ENCODE data around the gene ITPK1.

Gene ITPK1

DNA sequence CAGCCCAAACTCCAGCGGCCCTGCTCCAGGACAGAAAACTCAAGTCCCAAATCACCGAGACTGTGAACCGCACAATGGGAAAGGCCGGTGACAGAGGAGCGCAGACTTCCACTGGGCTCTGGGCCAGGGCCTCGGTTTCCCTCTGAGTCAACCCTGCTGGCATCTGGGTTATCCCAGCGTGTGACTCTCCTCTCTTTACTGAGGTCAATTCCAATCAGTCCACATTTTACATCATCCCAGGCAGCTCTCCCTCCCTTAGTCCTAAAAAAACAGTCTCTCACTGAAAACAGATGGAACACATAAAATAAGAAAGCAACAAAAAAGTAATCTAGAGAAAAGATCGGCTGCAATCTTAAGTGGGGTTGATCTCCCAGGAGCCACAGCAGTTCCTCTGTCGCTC is 36.9 kb downstream of the ITPK1 start:
- TF ChIP-seq, protein P1, sequence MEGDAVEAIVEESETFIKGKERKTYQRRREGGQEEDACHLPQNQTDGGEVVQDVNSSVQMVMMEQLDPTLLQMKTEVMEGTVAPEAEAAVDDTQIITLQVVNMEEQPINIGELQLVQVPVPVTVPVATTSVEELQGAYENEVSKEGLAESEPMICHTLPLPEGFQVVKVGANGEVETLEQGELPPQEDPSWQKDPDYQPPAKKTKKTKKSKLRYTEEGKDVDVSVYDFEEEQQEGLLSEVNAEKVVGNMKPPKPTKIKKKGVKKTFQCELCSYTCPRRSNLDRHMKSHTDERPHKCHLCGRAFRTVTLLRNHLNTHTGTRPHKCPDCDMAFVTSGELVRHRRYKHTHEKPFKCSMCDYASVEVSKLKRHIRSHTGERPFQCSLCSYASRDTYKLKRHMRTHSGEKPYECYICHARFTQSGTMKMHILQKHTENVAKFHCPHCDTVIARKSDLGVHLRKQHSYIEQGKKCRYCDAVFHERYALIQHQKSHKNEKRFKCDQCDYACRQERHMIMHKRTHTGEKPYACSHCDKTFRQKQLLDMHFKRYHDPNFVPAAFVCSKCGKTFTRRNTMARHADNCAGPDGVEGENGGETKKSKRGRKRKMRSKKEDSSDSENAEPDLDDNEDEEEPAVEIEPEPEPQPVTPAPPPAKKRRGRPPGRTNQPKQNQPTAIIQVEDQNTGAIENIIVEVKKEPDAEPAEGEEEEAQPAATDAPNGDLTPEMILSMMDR (IDR thresholded peaks at IDR 0.05; ENCODE audit: extremely low read depth, missing control alignments): no peak
- DNase-seq (ENCODE audit: low spot score): no peak

DNA sequence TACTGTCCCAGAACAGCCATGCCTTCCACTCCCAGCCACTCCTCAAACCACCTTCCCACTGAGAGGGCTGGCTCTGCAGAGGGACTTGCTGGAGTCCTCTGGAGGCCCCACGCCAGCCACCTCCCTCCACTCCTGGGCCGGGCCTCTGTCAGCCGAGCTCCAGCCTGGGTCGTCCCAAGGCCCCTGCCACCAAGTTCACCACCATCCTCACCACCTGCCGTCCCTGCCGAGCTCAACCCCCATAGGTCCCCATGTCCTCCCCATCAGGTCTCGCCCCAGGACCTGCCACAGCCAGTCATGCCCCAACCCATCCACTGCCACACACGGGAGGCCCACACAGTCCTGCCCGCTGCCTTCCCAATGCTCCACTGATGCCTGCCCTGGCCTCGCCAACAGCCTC is 39.0 kb downstream of the ITPK1 start:
- no peak for DNase-seq (ENCODE audit: low spot score)
- TF ChIP-seq, protein P1 (IDR thresholded peaks at IDR 0.05; ENCODE audit: extremely low read depth, missing control alignments): no peak

DNA sequence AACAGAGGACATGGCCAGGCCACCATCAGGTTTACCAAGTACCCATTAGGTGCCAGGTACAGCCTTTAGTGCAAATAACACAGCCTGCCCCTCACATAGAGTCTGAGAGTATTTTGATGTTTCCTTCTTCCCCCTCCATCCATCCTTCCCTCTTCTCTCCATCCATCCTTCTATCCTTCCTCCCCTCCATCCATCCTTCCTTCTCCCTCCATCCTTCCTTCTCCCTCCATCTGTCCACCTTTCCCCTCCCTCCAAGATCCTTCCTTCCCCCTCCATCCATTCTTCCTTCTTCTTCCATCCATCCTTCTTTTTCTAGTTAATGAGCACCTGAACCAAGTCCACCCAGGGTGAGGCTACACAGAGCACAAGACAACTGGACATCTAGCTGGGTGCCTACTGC is 39.8 kb downstream of the ITPK1 start:
- TF ChIP-seq, protein P1 (IDR thresholded peaks at IDR 0.05; ENCODE audit: extremely low read depth, missing control alignments): no peak

DNA sequence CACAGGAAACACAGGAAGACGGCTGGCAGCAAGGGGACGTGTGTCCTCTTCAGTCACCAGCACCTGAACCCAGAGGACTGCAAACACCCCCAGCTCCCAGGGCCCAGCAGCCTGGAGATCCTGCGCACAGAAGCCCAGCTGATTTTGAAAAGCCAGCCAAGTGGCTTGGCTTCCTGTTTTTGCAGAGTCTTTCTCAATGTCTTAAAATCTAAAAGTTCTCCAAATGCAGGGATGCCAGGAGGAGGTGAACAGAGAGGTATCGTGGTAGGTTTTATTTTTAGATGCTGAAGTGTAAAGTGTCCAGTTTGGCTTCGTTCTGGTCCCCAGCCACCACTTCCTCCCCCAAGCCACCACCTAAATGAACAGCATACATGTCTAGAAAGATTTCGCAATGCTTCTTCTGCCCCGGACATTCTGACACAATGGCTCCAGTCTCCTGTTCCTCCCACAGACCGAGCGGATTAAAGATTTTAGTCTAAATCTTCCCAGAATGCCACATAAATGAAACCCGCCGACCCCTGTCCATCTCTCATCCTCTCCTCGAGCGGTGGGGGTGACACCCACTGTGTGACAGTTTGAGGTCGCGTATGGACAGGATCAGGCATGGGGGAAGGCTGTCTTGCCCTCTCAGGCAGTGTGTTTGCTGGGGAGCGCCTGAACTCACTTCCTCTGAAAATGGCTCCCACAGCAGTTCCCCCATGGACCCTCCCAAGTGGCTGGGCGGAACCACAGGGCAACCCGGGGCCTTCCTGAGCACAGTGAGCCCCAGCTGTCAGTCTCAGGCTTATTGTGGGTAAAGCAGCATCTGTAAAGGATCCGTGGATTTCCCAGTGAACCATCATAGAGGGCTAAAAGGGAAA is 41.6 kb downstream of the ITPK1 start:
- TF ChIP-seq, protein P1 (IDR thresholded peaks at IDR 0.05; ENCODE audit: extremely low read depth, missing control alignments): no peak
- DNase-seq (ENCODE audit: low spot score): no peak

More for the DNA sequence above, 39.8 kb downstream of the ITPK1 start:
- no peak for DNase-seq (ENCODE audit: low spot score)

DNA sequence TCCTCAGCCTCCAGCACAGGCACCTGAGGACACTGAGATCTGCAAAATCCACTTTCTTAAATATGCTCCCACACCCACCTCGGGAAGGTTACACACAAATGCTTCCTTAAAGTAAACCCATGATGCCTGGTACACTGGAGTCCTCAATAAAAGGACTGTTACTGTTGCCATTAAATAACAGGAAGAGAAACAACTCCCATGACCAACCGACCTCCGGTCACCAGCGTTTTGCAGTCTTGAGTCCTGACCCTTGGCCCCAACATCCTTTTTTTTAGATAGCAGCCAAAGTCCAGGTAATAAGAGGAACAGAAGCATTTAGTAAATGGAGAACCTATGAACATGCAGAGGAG is 42.4 kb downstream of the ITPK1 start:
- TF ChIP-seq, protein P1 (IDR thresholded peaks at IDR 0.05; ENCODE audit: extremely low read depth, missing control alignments): no peak
- no peak for DNase-seq (ENCODE audit: low spot score)

DNA sequence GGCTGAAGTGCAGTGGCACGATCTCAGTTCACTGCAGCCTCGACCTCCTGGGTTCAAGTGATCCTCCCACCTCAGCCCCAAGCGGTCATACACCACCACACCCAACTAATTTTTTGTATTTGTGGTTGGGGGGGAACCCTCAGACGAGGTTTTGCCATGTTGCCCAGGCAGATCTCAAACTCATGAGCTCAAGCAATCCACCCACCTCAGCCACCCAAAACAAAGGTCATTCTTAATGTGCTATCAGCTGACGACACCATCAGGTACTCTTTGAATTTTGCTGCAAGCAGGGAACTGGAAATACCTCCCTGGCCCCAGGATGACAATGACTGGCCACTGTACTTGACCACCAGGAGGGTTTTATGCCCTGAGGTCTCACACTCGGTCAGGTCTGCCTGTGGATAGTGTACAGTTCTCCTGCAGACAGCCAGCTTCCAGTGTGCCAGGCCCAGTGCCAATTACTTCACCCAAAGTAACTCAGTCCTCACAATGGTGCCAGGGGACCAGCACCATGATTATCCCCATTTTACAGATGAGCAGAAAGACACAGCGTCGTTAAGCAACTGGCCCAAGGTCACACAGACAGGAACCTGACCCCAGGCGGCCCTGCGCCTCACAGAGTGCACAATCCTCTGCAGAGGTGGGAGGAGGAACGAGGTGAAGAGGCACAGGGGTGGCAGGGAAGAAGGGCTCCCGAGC is 42.9 kb downstream of the ITPK1 start:
- TF ChIP-seq, protein P1 (IDR thresholded peaks at IDR 0.05; ENCODE audit: extremely low read depth, missing control alignments): no peak
- no peak for DNase-seq (ENCODE audit: low spot score)

DNA sequence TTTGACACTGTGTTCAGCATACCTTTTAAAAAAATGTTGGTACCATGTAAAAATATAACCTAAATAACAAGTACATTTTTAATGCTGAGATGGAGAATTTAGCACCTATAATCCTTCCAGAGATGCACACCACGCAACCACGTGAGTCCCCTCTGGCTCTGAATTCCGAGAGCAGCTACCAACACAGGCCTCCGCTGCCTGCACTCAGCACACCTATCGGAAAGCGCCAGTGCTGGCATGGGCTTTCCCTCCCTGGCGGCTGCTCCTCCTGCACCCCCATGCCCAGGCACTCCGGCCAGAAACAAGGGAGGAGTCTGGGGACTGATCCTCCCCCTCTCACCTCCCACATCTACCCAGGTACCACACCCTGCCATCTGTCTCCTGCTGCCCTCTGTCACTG is 47.0 kb downstream of the ITPK1 start:
- TF ChIP-seq, protein P1 (IDR thresholded peaks at IDR 0.05; ENCODE audit: extremely low read depth, missing control alignments): no peak
- no peak for DNase-seq (ENCODE audit: low spot score)
